ENCODE data around the gene PPFIBP2.

The PPFIBP2 gene

GRCh38 chr11:7555052-7555699, 41.4 kb downstream of the PPFIBP2 start:
- peak; percentile 31 for DNase-seq

GRCh38 chr11:7558046-7558445, 44.2 kb downstream of the PPFIBP2 start:
- no peak for DNase-seq

- DNase-seq, result no peak
Observed at GRCh38 chr11:7559398-7560283, 45.8 kb downstream of the PPFIBP2 start.

- DNase-seq, result no peak
Observed at GRCh38 chr11:7561562-7561961, 47.8 kb downstream of the PPFIBP2 start.

GRCh38 chr11:7563281-7563680, 49.5 kb downstream of the PPFIBP2 start:
- no peak for DNase-seq

- DNase-seq, result no peak
Observed at GRCh38 chr11:7564803-7565202, 51.0 kb downstream of the PPFIBP2 start.

- DNase-seq, result no peak
Observed at GRCh38 chr11:7567311-7567710, 53.5 kb downstream of the PPFIBP2 start.

GRCh38 chr11:7569044-7569443, 55.2 kb downstream of the PPFIBP2 start:
- no peak for DNase-seq

GRCh38 chr11:7570241-7570640, 56.4 kb downstream of the PPFIBP2 start:
- no peak for DNase-seq

- DNase-seq, result no peak
Observed at GRCh38 chr11:7570938-7571521, 57.2 kb downstream of the PPFIBP2 start.

GRCh38 chr11:7571640-7572000, 57.8 kb downstream of the PPFIBP2 start:
- DNase-seq, result peak; percentile 70

- no peak for DNase-seq
Observed at GRCh38 chr11:7572001-7572712, 58.4 kb downstream of the PPFIBP2 start.

GRCh38 chr11:7573193-7573557, 59.4 kb downstream of the PPFIBP2 start:
- DNase-seq, result no peak

- no peak for DNase-seq
Observed at GRCh38 chr11:7573558-7574296, 59.9 kb downstream of the PPFIBP2 start.

GRCh38 chr11:7574491-7575130, 60.8 kb downstream of the PPFIBP2 start:
- no peak for DNase-seq

GRCh38 chr11:7575841-7576725, 62.3 kb downstream of the PPFIBP2 start:
- no peak for DNase-seq

GRCh38 chr11:7576726-7577290, 63.0 kb downstream of the PPFIBP2 start:
- no peak for DNase-seq

- no peak for DNase-seq
Observed at GRCh38 chr11:7577291-7578190, 63.7 kb downstream of the PPFIBP2 start.

- no peak for DNase-seq
Observed at GRCh38 chr11:7578276-7578955, 64.6 kb downstream of the PPFIBP2 start.

Data from NCI-H774 (cell line).